ENCODE data around the gene FUBP1. TPM values are rescaled to one million over a fixed set of nuclear protein-coding genes. Genes with fewer than 3 reads are reported as not detected.
"Not testable (repeated sequence)": the region's sequence is repeated elsewhere in the genome, so short reads cannot be mapped to it uniquely, and the experiment has no call there.

FUBP1 gene
- total RNA-seq, 1 experiment from 2014 or later, result 105 TPM

DNA sequence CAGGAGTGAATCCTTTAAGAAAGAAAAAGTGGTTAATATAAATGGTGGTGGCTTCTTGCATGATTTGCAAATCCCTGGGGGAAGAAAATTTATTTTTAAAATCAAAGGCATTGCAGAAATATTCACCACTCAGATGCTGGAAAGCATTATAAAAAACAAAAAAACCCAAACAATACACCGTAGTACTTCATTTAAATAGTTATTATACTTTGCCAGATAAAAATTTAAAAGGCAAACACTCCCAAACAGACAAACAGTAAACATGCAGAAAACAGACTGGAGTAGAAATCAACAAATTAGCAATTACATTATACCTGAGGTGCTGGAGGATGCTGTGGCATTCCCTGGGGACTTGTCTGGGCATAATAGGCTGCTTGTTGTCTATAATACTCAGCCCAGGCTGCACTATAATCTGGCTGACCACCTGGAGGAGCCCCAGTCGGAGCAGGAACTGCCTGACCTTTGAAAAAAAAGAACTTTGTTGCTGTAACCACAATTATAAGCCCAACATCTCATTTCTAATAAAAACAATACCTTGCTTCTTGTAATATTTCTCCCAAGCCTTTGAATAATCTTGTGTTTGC is 29.9 kb downstream of the FUBP1 start:
- peak; percentile 74 for DNase-seq (ENCODE audit: low read depth)

DNA sequence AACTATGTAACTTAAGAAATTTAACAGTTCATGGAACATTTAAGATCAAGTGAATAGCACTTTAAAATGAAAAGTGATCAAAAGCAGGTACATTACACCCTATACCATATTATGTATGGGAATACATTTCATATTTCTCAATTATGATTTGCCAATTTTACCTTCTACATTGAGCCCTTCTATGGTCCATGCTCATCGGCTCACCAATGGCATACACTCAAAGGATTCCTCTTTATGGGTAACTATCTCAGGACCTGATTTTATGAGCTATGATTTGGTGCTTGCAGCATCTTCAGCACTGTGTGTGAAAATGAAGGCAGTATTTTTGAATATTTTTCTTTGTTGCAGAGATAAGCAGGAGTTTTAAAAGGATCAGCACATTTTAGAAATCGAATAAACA is 33.5 kb downstream of the FUBP1 start:
- DNase-seq (ENCODE audit: low read depth), result no peak

DNA sequence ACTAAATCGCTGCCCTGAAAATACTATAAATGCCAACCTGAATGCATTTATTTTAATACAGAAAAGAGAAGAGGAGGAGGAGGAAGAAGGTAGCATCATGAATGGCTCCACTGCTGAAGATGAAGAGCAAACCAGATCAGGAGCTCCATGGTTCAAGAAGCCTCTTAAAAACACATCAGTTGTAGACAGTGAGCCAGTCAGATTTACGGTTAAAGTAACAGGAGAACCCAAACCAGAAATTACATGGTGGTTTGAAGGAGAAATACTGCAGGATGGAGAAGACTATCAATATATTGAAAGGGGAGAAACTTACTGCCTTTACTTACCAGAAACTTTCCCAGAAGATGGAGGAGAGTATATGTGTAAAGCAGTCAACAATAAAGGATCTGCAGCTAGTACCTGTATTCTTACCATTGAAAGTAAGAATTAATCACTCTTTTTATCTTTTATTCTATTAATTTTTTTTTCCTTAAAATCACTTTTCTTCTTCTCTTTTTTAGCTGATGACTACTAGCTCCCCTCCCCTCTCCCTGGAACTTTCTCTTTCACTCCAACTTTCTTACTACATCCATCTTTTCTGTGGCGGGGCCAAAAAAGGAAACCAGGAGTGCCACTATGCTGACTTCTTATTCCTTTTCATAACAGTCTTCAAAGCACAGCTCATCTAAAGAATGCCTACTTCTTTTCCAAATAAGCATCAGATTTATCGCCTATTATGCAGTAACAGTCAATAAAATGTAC is 36.3 kb downstream of the FUBP1 start:
- no peak for DNase-seq (ENCODE audit: low read depth)

DNA sequence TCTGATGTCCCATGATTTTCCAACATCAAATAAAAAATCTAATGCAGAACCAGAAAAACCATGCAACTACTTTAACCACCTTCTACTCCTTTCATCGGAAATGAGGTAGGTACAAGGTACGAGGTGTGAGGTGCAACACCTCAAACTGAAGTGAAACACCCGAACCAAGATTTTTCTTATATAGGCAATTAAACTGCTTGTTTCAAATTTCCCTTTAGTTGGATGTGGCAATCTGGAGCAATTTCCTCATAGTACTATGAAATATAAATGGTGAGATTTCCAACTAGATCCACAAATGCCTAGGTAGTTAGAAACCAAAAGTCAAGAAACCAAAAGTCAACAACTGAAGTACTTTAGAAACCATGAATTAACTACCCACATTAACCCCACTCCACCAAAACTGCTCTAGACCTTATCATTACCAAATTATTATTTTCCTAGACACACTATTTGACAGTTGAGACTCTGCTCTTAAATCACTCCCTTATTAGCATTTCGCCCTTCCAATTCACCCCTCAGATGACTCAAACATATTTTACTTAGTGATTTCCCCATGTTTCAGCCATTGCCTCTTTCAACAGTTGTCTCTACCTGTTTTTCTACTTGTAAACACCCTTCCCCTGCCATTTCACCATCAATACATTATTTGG is 37.8 kb downstream of the FUBP1 start:
- no peak for DNase-seq (ENCODE audit: low read depth)

DNA sequence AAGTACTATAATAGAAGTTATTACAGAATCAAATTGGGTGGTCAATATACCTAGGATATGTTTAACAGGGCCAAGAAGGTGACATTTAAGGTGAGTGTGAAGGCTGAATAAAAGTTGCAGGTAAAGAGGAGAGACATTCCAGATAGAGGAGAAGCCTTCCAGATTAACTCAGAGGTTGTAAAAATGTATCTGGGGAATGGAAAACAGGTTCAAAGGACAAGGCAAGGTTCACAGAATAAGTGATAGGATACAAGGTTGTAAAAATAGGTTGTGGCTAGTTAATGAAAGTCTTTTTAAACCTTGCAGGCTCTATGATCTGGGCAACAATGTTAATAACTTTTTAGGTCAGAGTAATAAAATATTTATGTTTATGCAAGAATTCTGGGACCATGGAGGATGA is 40.2 kb downstream of the FUBP1 start:
- DNase-seq (ENCODE audit: low read depth), result no peak

DNA sequence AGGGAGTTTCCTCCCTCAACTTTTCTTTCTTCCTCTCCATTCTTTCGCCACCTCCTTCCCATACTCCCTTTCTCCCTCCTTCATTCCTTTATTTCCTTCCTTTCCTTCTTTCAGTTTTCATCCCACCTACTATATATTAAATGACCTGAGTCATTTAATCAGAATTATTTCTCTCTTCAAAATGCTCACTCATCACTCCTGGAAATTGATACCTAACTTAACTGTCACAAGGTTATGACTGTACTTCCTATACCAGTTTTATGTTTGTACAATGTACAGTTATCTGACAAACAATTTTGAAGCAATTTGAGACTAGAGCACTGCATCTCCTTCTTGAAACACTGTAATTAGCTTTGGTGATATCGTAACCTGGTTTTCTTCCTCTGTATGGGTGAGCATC is 49.1 kb downstream of the FUBP1 start:
- DNase-seq (ENCODE audit: low read depth), result peak; percentile 31

DNA sequence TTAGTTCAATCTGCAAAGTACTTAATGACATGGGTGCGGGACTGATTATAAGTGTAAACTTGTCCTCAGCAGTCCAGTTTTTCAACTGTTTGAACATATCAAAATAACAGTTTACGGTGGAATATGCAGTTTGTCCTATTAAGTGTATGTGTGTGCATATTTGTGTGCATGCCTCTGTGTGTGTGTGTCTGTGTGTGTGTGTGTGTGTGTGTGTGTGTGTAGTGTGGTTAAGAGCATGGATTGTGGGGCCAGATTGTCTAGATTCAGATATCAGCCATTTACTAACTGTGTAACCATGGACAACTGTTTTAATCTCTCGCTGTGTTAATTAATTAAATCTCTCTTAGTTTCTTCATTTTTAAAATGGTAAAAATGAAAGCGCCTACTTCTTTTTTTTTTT is 51.5 kb downstream of the FUBP1 start:
- no peak for DNase-seq (ENCODE audit: low read depth)

DNA sequence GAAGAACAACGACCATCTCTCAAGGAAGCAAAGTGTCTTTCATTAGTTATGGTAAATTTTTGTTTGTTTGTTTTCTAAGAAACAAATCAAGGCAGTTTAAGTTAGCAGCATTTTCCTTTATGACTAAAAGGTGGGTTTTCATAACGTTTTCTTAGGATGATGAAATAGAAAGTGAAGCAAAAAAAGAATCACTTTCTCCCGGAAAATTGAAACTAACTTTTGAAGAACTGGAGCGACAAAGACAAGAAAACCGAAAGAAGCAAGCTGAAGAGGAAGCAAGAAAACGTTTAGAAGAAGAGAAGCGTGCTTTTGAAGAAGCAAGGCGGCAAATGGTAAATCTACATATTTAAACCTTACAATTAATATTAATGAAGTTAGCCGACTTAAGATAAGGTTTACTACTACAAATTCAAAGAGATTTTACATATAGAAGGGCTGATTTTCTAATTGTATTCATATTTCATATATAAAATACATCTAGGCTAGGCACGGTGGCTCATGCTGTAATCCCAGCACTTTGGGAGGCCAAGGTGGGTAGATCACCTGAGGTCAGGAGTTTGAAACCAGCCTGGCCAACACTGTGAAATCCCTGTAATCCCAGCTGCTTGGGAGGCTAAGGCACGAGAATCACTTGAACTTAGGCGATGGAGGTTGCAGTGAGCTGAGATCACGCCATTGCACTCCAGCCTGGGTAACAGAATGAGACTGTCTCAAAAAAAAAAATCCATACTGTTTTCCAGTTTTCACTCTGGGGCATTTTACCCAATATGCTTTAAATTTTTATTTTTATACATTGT is 52.1 kb downstream of the FUBP1 start:
- no peak for DNase-seq (ENCODE audit: low read depth)

DNA sequence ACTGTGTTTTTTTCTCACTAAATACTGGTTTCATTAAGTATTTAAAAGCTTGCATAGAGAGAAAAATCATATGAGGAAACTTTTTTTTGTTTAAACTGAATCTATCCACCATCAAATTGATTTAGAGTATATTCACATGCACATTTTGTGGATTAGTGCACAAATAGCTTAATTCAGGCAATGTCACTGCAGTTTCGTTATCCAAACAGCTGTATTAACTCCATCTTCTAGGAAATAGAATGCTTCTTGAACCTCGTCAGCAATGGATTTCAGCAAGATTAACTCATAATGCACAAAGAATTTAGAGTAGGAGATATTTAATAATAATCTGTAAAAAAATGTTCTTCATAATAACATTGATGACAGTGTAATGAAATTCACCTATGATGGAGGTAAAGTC is 52.9 kb downstream of the FUBP1 start:
- no peak for DNase-seq (ENCODE audit: low read depth)

DNA sequence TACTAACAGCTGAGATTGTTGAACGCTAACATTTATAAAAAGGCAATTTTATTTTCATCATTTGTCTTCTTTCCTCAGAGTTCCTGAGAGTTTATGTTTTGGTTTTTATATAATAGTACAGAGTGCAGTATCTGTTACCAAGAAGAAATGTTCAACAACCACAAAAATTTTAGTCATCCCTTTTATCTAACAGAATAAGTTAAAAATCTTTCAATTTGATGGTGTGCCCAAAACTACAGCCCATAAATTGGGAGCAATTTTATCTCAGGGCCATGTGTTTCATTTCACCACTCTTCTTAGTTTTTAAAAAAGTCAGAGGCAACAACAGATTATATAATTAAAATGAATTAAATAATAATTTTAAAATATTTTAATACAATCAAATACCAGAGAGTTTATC is 53.4 kb downstream of the FUBP1 start:
- peak; percentile 40 for DNase-seq (ENCODE audit: low read depth)

DNA sequence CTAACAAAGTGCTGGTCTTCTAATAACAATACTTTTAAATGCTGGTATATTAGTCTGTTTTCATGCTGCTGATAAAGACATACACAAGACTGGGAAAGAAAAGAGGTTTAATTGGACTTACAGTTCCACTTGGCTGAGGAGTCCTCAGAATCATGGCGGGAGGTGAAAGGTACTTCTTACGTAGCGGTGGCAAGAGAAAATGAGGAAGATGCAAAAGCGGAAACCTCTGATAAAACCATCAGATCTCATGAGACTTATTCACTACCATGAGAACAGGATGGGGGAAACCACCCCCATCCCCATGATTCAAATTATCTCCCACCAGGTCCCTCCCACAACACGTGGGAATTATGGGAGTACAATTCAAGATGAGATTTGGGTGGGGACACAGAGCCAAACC is 60.0 kb downstream of the FUBP1 start:
- not testable (repeated sequence) for DNase-seq (ENCODE audit: low read depth)

DNA sequence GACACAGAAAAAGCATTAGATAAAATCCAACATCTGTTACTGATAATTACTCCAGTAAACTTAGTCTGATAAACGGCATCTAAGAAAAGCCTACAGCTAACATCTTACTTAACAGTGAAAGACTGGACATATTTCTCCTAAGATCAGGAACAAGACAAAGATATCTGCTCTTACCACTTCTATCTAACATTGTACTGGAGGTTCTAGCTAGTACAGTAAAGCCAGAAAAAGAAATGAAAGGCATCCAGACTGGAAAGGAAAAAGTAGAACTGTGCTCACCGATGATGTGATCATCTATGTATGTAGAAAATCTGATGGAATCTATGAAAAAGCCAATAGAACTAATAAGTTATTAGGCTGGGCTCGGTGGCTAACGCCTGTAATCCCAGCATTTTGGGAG is 68.8 kb downstream of the FUBP1 start:
- DNase-seq (ENCODE audit: low read depth), result no peak

DNA sequence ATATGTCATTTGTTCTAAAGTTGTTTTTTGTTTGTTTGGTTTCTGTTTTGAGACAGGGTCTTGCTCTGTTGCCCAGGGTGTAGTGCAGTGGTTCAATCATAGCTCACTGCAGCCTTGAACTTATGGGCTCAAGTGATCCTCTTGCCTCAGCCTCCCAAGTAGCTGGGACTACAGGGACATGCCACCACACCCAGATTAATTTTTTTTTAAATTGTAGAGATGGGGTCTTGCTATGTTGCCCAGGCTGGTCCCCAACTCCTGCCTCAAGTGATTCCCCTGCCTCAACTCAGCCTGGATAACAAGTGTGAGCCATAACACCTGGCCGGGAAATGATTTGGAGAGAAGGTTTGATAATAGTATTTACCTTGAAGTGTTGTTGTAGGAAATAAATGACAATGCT is 72.2 kb downstream of the FUBP1 start:
- no peak for DNase-seq (ENCODE audit: low read depth)

DNA sequence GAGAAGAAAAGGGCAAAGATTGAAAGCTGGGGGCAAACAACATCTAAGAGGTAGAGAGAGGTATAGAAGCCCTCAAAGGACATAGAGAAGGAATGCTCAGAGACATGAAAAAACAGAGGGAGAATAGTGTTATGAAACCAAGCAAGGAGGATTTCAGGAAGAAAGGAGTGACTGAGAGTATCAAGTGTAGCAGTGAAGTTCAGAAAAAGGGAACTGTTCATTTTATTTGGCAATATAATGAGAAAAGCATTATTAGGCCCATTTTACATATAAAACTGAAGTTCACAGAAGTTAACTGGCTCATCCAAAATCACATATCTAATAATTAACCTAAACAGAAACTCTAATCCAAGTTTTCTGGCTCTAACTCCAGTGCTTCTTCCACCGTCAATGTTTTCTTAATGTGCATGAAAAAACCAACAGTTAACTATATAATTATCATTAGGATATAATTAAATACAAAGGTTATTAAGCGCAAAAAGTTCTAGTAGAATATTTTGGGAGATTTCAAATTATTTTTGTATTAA is 72.8 kb downstream of the FUBP1 start:
- DNase-seq (ENCODE audit: low read depth), result no peak

DNA sequence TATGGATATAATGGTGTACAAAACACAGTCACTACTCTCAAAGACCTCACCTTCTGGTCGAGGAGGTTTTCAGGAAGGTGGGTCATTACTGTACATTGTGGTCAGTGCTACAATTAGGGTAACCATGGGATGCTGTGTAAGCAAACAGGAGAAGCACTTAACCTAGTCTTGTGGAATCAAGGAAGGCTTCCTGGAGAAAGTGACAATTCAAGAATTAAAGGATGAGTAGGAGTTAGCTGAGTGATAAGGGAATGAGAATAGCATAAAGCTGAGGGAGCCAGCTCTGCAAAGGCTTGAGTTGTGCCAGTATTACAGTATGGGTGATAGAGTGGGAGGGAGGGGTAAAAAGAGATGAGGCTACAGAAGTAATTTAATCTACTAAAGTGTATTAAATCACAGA is 73.3 kb downstream of the FUBP1 start:
- DNase-seq (ENCODE audit: low read depth), result no peak

DNA sequence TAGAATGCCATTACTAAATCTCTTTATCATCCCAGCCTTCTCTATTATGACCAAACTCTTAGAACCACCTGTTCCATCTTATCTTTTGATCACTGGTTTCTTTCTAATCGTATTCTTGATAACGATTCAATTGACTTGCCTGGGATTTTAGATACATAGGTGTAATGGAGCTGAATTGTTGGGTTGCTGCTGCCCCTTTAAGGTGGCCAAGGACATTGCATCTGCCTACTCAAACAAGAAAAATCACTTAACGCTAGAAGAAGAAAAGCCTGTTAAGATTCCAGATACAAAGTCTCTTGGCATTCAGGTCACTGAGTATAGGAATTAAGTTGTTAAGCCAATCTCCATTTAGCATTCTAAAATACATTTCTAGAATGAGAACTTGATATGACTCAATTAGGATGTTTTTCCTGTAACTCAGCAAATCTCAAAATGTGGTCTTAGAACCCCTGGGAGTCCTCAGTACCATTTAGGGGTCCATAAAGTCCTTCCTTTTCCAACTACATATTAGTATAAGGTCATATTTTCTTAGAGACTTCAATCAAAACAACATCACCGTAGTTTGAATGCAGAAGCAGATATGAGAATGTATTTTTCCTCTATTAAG is 78.1 kb downstream of the FUBP1 start:
- peak; percentile 50 for DNase-seq (ENCODE audit: low read depth)

DNA sequence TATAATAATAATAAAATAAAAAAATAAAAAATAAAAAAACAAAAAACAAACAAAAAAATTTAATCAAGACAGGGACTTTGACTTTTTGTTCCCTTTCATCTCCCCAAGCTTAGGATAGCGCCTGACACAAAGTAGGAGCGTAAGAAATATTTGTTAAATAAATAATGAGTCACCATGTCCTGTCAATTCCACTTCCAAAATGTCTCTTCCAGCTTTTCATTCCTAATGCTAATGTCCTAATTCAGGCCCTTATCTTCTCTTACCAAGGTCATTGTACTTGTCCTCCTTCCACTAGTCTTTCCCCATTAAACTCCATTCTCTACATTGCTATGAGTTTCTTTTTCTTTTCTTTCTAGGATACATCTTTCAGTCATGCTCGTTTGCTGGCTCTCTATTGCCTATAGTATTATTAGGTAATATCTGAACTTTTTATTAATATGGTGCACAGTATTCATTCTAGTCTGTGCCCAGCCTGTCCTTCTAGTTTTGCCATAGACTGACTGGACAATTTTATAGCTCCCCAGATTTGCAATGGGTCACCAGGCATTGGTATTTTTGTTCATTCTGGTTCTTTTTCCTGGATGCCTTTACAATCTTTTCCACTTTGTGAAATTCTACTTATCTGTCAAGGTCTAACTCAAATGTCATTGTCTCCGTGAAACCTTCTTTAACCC is 79.1 kb downstream of the FUBP1 start:
- peak; percentile 33 for DNase-seq (ENCODE audit: low read depth)
